Retina (tissue), 1 donor: ENCODE measurements around the gene ADAM22.
A peak's percentile ranks its signal among the peaks of the same experiment; 100 is the strongest.

ENCODE experiments used
- DNase-seq: peaks from one replicate; pipeline ENCODE4 v3.0.0-alpha.2; 2016

The ADAM22 gene

DNA sequence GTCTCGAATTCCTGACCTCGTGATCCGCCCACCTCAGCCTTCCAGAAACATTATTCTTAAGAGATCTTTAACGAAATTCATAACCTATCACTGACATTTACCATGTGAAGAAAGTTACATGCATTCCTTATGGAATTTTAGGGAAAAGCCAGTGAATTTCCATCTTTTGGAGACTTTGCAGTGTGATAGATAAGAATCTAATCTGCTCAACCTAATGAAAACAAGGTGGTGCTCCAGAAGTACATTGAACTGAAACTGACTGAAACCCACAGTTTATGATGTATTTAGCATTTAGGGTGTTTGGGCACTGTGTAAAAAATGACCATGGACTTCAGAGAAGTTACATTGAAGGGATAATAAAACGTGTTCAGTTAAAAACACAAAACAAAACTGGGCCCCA lies 242.1 kb downstream of the ADAM22 start:
- DNase-seq: no peak

DNA sequence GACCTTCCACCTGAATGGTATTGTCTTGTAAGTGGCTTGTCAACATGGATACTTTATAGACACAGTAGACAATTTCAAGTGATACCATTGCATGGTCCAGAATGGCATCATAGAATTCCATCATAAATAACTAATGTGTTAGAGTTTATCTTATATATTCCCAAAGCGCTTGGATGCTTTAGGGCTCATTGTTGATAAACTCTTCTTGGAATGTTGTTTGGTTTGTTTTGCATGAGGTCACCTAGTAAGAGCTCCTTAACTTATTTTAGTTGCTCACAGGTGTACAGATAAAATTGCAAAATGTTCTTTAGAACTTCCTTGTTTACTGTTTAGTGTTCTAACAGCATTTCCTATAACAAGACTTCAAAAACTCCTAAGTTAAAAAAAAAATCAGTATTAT lies 249.0 kb downstream of the ADAM22 start:
- DNase-seq: no peak

DNA sequence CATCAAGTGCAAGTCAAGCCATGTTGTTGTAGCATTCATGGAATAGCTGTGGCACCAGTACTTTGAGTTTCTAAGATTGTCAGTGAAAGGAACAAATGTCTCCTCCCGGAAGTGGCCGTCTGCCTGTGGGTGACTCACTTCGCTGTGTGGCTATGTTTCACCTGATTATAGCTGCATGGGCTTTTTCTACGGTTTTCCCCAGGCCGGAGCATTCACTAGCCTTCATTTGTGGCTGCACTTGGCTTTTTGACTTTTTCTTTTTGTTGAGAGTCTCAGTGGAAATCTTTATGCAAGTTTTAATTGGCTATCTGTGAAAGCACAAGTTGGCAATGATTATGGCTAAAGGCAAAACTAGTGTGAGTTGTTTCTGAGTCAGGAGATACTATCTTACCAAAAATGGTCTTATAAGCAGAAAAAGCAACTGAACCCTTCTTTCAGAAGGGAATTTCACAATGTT lies 250.8 kb downstream of the ADAM22 start:
- DNase-seq: no peak

DNA sequence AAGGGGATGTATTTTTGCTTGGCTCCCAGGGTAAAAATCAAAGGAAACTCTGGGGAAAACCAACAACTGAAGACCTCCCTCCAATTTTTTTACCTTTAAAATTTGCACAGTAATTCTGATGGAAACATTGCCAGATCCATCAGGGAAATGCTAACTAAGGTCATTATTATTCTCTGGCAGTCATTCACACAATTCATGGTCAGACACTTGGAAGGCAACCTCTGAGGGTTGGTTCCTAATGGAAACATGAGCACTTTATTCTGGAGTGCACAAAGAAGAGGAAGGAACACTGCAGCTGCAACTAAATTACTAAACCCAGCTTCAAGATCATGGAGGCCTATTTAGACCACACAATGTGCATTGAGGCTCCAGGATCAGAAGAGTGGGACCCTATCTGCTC lies 251.6 kb downstream of the ADAM22 start:
- no peak for DNase-seq

DNA sequence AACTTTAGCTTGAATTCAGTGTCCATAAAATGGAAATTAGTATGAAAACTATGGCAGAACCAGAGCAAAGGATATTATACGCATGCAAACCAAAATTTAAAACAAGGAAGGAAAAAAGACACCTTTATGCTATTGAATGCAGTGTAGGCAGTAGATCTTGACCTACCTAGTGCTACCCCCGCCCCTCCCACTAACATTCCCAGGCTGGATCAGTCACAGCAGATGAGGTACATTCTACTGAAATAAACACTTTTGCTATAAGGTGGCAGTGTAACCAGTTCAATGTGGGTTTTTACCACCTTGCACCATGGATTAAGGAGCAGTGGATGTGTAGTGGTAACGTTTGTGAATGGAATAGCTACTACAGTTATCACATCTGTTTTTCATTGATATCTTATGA lies 257.9 kb downstream of the ADAM22 start:
- DNase-seq: no peak

DNA sequence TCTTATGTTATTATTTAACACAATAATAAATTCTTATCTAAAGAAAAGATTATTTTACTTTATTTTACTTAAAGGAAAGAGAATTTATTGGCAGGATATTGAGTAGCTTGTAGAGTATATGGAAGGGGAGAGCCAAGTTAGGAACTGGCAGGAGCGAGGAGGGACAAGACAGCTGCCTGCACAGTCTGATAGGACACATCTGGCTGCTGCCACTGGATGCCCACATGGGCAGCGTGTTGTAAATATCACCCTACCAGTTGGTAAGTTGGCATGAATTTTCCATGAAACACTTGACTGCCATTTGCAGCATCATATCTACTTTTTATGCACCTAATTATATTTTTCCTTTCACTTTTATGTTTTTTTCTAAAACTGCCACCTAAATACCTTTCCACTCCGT lies 266.2 kb downstream of the ADAM22 start:
- no peak for DNase-seq

DNA sequence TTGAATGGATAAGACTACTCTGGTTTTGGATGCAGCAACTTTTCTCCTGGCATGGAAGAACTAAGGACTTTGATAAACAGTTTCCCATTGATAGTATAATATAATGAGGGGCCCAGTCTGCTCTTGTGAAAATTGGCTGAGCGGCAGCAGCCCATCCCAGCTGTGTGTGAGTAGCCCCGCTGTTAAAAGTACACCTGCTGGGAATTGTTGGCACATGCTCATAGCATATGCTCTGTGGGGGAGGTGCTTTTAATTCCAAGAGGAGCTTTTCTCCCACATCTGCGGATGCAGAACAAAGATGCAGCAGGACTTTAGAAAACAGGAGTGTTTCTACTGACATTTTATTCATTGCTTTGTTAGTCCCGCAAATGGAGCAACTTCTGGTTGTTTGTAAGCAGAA lies 266.7 kb downstream of the ADAM22 start:
- DNase-seq: peak; percentile 26

DNA sequence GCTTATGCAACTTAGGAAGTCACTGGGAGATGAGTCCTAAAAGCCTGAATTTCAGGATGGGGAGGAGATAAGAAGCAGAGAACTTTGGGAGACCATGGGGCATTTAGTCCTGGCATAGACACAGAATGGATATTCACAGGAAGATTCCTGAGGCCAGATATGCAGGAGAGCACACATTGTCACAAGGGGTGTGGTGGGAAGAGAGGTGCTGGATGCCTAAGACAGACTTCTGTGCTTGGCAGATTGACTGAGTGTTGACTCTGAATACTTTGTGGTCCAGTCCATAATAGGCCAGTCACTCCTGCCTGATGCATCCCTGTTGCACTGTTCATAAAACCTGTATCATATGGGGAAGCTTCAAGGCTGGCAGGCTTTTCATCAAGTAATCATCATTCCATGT lies 267.3 kb downstream of the ADAM22 start:
- DNase-seq: peak; percentile 9

DNA sequence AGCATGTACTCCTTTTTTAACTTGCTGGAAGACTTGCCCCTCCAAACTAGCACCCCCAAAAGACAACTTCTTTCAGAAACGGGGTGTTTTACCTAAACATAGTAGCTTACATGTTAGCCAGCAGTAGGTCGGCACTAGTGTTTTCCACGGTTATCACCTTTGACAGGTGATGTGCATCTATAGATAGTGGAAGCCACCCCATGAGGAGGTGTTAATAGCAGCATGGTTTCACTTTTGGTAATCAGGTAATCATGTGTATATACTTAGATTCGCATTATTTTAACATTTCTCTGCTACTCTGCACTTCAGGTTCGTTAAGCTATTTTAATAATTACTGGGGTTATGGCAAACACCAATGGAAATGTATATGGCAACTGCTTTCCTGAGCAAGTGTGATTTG lies 268.2 kb downstream of the ADAM22 start:
- no peak for DNase-seq

DNA sequence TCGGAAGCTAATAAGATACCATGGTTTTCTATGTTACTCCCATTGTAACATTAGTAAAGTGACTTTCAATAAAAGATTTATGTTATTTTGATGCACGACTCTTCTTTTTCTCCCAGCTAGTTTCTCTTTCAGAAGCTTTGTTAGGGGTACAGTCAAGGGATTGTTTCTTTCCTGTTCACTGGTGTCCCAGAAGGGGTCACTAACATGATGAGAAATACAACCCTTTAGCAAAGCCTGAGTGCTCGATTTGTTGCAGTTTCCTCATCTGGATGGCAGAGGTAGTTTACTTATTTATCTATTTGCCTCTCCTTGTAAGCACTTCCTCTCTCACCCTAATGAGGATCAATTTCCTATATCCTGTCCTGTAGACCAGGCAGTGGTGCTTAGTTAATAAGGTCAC lies 268.7 kb downstream of the ADAM22 start:
- no peak for DNase-seq

DNA sequence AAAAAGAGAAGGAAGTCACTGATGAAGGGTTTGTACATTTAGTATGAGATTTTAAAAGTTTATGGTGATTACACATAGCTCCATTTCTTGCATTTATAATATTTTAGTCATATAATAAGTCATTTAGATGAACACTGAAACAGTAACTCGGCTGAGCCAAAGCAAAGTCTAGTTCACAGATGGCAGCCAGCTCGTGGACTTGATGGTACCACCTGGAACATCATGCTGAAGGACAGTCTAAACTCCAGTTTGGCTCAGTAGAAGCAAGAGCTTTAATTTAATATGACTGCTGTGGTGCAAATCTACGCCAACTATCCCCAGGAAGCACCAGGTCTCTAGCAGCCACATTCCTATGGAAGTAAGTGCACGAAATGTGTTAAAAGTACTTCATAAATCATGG lies 269.4 kb downstream of the ADAM22 start:
- DNase-seq: no peak

DNA sequence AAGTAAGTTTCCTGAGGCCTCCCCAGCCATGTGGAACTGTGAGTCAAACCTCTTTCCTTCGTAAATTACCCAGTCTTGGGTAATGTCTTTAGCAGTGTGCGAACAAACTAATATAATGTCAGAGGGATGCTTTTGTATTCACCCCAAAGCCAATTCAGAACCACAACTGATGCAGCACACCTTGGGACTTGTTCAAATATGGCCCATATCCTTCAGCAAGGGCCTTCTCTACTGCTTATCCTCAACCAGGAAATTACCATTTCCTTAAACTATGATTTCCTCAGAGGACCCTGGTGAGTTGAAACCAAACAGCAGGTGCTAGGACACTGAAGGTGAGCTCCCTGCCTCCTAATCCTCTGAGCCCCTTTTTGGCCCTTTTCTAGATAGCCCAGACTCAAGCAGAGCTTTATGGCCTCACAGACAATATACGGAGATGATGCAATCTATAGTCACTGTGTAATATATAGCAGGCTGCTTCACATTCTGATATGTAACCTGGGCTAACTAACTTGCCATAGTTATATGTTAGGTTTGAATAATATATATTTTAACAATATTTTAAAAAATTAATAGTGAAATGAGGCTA lies 270.6 kb downstream of the ADAM22 start:
- DNase-seq: no peak

DNA sequence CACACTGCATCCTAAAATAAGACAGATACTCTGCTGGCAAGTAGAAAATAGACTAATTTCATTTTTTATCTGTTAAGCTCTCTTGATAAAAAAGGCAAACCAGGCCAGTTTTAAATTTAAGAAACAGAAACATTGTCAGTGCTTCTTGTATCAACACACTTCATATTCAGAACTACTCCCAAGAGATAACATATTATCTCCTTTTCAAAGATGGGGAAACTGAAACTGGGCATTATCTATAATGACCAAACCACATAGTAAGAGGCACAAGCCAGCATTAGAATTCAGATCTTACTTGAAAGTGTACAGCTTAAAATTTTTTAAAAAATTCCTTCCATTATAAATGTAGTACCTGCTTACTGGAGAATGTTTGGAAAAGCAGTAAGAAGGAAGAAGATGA lies 271.1 kb downstream of the ADAM22 start:
- no peak for DNase-seq

DNA sequence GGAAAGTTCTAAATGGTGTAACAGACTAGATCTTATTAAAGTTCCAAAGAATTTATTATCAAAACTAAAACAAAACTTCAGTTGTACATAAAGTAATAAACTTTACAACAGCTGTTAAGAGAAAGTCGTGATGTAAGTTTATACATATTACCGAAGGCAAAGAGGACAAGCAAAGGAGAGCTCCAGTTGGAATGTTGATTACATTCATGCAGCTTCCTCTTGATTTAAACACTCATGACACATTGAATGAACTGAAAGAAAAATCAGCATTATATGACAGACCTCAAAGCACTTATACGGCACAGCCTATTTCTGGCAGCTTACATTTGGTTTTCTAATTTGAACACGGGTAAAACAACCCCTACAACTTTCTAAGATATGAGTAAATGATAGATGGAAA lies 272.2 kb downstream of the ADAM22 start:
- no peak for DNase-seq

DNA sequence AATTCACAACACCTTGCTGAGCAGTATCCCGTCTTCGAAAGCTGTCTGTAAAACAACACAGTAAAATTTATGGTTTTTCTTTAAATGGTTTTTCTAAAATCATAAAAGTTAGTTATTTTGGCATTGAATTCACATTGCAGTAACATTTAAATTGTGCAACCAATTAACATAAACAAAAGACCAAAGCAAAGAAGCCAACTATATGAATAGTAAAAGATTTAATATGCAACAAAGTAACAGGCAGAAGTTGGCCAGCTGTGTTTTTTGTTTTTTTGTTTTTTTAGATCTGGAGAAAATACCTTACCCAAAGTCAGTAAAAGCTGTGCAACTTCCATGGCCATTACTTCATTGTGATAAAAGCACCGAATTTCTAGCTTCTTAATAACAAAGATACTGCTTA lies 274.5 kb downstream of the ADAM22 start:
- DNase-seq: no peak

DNA sequence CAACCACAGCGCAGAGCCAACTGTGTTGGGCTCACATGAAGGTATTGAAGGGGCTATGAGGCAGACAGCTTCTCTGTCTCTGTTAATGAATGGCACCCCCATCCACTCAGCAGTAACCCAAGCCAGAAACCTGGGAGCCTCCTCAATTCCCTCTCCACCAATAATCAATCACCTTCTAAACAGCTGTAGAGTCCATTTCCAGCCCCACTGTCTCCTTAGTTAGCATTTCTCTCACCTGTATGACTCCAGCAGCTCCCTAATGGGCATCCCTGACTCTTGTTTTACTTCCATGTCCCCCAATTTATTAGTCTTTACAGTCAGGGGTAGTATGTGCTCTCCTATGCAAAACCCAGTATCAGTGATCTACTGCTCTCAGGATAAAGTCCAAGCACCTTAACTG lies 278.9 kb downstream of the ADAM22 start:
- no peak for DNase-seq

DNA sequence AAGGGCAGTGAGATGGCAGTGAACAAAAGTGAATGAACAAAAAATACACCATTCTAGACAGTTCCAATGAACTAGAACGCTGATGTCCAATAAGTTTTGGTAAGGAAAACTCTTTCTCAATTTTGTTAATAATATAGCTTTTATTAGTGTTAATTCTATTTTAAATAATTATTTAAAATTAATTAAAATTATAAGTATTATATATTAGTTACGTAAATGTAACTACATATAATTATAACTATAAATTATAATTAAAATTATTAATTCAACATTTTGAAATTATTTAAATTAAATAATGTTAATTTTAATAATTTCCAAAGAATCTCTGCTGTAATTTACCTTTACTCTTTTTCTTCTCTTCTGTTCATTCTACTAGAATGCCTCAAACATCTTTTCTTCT lies 280.4 kb downstream of the ADAM22 start:
- DNase-seq: no peak

DNA sequence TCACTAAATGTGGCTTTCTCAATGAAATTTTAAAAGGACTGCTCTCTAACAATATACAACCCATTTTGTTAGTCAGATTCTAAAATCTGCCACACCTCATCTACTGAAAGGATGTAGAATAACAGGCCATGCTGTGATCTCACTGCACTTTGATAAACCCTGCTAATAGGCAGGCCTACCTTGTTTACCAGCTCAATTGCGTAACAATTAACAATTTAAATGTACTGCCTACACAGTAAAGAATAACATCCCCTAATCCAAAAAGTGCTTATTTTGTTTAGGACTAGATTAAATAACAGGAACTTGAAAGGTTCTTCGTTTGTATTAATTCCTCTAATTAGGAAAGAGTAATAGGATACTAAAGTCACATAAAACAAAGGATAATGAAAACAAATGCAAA lies 281.2 kb downstream of the ADAM22 start:
- no peak for DNase-seq

DNA sequence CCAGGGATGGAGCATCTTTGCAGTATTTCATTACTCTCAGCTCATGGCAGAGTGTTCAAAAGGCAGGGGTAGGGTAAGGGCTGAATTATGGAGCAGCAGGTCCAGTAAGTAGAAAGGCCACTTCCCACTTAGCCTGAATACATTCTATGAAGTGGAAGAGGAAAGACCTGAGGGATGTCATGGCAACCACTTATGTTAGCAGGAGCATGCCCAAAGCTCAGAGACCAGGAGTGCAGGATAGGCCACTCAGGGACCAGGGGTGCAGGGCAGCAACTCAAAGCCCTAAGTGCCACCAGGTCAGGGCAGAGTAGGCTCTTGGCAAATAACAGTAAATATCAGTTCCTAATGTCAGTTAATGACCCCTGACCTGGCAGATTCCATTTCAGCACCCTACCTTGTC lies 282.2 kb downstream of the ADAM22 start:
- no peak for DNase-seq

DNA sequence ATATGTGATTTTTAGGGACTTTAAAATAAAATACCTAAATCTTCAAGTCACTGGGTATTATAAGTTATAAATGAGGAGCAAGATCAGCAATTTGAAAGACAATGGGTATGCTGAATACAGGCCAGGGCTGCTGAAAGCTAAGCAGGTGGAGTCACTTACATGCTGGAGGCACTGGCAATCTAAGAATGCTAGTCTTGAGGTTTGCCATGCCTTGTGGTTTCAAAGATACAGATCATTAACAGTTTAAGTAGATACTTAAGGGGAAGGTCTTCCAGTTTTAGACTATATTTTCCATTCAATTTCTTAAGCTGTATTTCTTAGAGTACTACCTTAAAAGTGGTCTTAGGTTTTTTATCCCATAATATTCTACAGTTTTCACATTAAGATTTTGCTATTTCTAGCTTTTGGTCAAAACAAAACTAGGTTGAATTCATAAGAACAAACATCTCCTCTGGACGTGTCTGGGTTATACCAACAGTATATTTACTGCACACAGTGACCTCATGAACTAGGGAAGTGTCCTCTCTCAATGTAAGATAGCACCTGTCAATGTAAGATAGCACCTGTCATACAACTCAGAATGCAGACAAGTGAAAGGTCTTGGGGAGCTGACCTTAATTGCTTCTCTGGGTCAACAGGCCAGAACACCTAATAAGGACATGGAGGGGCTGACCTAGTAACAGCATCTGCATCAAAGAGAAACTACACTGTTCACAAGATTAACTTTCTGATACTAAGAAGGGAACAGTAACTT lies 283.8 kb downstream of the ADAM22 start:
- DNase-seq: no peak

DNA sequence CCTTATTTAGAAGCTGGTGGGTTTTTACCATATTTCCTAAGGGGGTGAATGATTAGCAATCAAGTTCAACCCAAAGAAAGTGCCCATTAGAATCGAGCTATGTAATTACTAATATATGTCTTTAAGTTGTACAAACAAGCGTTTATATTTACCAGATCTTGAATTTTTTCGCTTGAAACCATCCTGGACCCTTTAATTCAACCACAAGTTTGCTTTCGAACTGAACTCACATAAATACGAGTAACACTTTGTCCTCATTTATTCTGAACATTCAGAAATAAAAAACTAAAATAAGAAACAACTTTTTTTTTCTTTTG lies 284.3 kb downstream of the ADAM22 start:
- no peak for DNase-seq

DNA sequence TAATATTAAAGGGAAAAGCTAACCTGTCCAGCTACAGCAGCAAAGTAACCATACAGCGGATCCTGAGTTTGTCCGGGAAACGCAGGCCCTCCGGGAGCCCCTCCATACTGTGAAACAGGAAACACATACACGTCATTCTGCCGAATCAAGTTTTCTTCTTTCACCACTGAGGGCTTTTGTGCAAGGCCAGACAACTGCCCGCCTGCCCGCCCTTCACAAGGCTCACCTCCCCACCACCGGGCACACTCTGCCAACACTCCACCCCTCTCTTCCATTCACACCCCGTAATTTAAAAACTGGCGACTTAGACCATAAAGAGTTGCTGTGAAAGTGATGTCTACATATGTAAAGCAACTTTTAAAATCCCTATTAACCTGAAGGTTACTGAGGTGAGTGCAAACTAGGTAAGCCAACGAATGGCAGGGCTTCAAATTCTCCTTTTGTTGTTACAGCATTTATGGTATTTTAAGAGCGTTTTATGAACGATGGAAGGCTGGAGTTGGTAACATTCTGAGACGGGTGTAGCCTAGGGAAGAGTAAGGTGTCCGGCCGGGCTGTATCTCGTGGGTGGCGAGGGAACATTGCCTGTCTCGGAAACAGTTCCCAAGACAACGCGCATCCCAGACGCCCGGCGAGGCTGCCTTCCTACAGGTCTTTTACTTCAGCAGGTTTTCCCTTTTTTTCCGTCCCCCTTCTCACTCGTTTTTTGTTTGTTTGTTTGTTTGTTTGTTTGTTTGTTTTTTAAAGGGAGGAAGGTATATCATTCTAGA lies 285.0 kb downstream of the ADAM22 start:
- peak; percentile 79 for DNase-seq

DNA sequence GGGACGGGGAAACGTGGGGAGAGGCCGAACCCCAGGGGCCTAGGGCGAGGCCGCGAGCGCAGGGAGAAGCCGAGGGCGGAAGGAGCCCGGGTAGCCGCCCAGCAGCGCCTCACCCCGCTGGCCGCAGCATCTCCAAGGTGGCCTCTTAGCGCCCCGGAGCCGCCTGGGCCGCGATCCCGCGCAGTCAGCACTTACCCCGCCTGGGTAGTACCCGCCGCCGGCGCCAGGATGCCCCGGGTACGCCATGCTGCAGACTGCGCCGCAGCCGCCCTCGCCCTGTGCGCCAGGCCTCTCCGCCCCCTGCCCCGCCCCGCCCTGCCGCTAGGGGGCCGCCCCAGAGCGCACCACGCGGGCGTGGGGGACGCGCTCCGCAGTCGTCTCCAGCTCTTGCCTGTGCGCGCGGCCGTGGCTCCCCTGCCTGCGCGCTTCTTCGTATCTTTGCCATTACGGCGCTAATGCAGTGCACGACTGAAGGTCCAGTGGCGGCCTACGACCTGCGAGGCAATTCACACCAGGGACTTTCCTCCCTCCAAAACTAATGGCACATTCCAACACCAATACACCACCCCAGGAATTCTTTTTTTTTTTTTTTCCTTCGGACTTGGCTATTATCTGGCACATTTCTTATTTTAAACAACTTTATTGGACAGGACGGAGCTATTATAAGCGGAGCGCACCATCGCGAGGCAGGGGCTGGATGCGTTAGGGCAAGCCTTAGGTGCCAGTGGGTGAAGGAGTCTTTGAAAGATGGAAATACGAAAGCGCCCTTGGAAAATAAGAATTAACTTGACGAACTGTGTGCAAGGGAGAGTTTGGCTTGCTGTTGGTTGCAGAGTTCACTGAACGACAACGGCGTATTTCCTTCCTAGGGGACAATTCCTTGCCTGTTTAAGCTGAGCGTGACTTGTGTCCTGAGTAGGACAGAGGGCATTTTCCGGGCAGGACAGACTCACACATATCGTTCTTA lies 286.0 kb downstream of the ADAM22 start, which contains the start of gene SRI:
Gene SRI (minus strand): TSS at position 258 of the 967 bp plus-strand sequence. CDS start 12 bp downstream, at position 246.
- DNase-seq: peak; percentile 95
